GM12864 (cell line): ENCODE measurements around the gene KCNQ1.

ENCODE experiments used
- DNase-seq: peaks from one replicate; pipeline ENCODE4 v3.0.0-alpha.2; 2011; ENCODE audit warnings: low read depth
- H3K4me3 ChIP-seq: 2 replicates; pipeline ENCODE4 v1.5.1; 2011; ENCODE audit warnings: mild to moderate bottlenecking, low read depth, low read length, control low read depth
- CTCF ChIP-seq: IDR thresholded peaks from 2 replicates; pipeline ENCODE4 v1.5.1; 2011; ENCODE audit warnings: low read depth, mild to moderate bottlenecking, moderate library complexity, low read length, control low read depth, inconsistent platforms; ENCODE audit errors: missing control alignments

Gene KCNQ1

GRCh38 chr11:2817431-2817830 lies 372.6 kb downstream of the KCNQ1 start:
- DNase-seq, result no peak
- no peak for TF ChIP-seq CTCF
- no peak overlapping the region for H3K4me3 ChIP-seq

GRCh38 chr11:2818021-2818420 lies 373.2 kb downstream of the KCNQ1 start:
- DNase-seq, result no peak
- H3K4me3 ChIP-seq, result no peak overlapping the region
- TF ChIP-seq CTCF, result no peak

- no peak for DNase-seq
- H3K4me3 ChIP-seq, result no peak overlapping the region
- TF ChIP-seq CTCF, result no peak
Observed at GRCh38 chr11:2818503-2818902, 373.7 kb downstream of the KCNQ1 start.

GRCh38 chr11:2819316-2819715 lies 374.5 kb downstream of the KCNQ1 start:
- TF ChIP-seq CTCF, result no peak
- no peak overlapping the region for H3K4me3 ChIP-seq
- DNase-seq, result no peak

GRCh38 chr11:2820976-2821375 lies 376.2 kb downstream of the KCNQ1 start:
- no peak overlapping the region for H3K4me3 ChIP-seq
- no peak for TF ChIP-seq CTCF
- no peak for DNase-seq

- H3K4me3 ChIP-seq, result no peak overlapping the region
- no peak for DNase-seq
- TF ChIP-seq CTCF, result no peak
Observed at GRCh38 chr11:2821891-2822290, 377.1 kb downstream of the KCNQ1 start.

- no peak for DNase-seq
- no peak overlapping the region for H3K4me3 ChIP-seq
- TF ChIP-seq CTCF, result no peak
Observed at GRCh38 chr11:2824851-2825250, 380.0 kb downstream of the KCNQ1 start.
